Stimulated activated CD8-positive, alpha-beta memory T cell treated with anti-CD3 and anti-CD28 coated beads, Interleukin-15, amount 100 ng/mL, for 24 hours (primary cell): Measurements from ENCODE around the gene PBX1.

Experiments
- DNase-seq: peaks from one replicate; pipeline ENCODE4 v3.0.0-alpha.2; 2020; ENCODE audit warnings: low read depth

The PBX1 gene

GRCh38 chr1:164876398-164877116, 317.6 kb downstream of the PBX1 start:
- DNase-seq, result no peak

- DNase-seq, result no peak
Measured at GRCh38 chr1:164880199-164880598, 321.2 kb downstream of the PBX1 start.

GRCh38 chr1:164880644-164881043, 321.7 kb downstream of the PBX1 start:
- no peak for DNase-seq

- DNase-seq, result no peak
Measured at GRCh38 chr1:164885311-164885710, 326.3 kb downstream of the PBX1 start.

- no peak for DNase-seq
Measured at GRCh38 chr1:164886101-164886500, 327.1 kb downstream of the PBX1 start.

- no peak for DNase-seq
Measured at GRCh38 chr1:164891615-164892014, 332.6 kb downstream of the PBX1 start.

GRCh38 chr1:164895026-164895912, 336.3 kb downstream of the PBX1 start:
- DNase-seq, result no peak

GRCh38 chr1:164901031-164901430, 342.0 kb downstream of the PBX1 start:
- DNase-seq, result no peak
